ENCODE results near the gene GCNA.
"Not testable (repeated sequence)": the region's sequence is repeated elsewhere in the genome, so short reads cannot be mapped to it uniquely, and the experiment has no call there.

Gene GCNA

GRCh38 chrX:71640002-71640401 is 61.8 kb downstream of the GCNA start:
- H3K4me1 ChIP-seq (ENCODE audit: control insufficient read depth, insufficient read depth, low read length), result no peaks in the 10 kb centered on the region
- no peaks in the 10 kb centered on the region for H3K36me3 ChIP-seq (ENCODE audit: control insufficient read depth, insufficient read depth, low read length)
- H3K9me3 ChIP-seq (ENCODE audit: control insufficient read depth, insufficient read depth, low read depth, low read length), result peaks cover 11% of the 10 kb centered on the region; the same call in 1 of the 2 replicates
- no peak overlapping the region for H3K27ac ChIP-seq (ENCODE audit: low read depth, low read length)
- H3K27me3 ChIP-seq (ENCODE audit: control insufficient read depth, insufficient read depth, low read length), result no peaks in the 10 kb centered on the region
- no peak overlapping the region for H3K9ac ChIP-seq (ENCODE audit: low read length)
- no peak overlapping the region for H3K4me3 ChIP-seq (ENCODE audit: low read depth, low read length)

- H3K36me3 ChIP-seq (ENCODE audit: control insufficient read depth, insufficient read depth, low read length); H3K4me3 ChIP-seq (ENCODE audit: low read depth, low read length); H3K27ac ChIP-seq (ENCODE audit: low read depth, low read length); H3K9me3 ChIP-seq (ENCODE audit: control insufficient read depth, insufficient read depth, low read depth, low read length); H3K9ac ChIP-seq (ENCODE audit: low read length); H3K4me1 ChIP-seq (ENCODE audit: control insufficient read depth, insufficient read depth, low read length); H3K27me3 ChIP-seq (ENCODE audit: control insufficient read depth, insufficient read depth, low read length): not testable (repeated sequence)
These were observed 66.2 kb downstream of the GCNA start for GRCh38 chrX:71644406-71644805.

- H3K36me3 ChIP-seq (ENCODE audit: control insufficient read depth, insufficient read depth, low read length), result no peaks in the 10 kb centered on the region
These were observed 72.2 kb downstream of the GCNA start for GRCh38 chrX:71650333-71650969.

GRCh38 chrX:71652405-71652804 is 74.2 kb downstream of the GCNA start:
- no peaks in the 10 kb centered on the region for H3K27me3 ChIP-seq (ENCODE audit: control insufficient read depth, insufficient read depth, low read length)
- H3K27ac ChIP-seq (ENCODE audit: low read depth, low read length), result no peak overlapping the region
- no peaks in the 10 kb centered on the region for H3K4me1 ChIP-seq (ENCODE audit: control insufficient read depth, insufficient read depth, low read length)
- no peak overlapping the region for H3K4me3 ChIP-seq (ENCODE audit: low read depth, low read length)
- peaks cover 4% of the 10 kb centered on the region; the same call in 1 of the 2 replicates for H3K9me3 ChIP-seq (ENCODE audit: control insufficient read depth, insufficient read depth, low read depth, low read length)
- no peaks in the 10 kb centered on the region for H3K36me3 ChIP-seq (ENCODE audit: control insufficient read depth, insufficient read depth, low read length)
- H3K9ac ChIP-seq (ENCODE audit: low read length), result no peak overlapping the region

More at GRCh38 chrX:71650333-71650969, 72.2 kb downstream of the GCNA start:
- no peaks in the 10 kb centered on the region for H3K4me1 ChIP-seq (ENCODE audit: control insufficient read depth, insufficient read depth, low read length)
- no peak overlapping the region for H3K9ac ChIP-seq (ENCODE audit: low read length)
- peaks cover 4% of the 10 kb centered on the region; the same call in 1 of the 2 replicates for H3K9me3 ChIP-seq (ENCODE audit: control insufficient read depth, insufficient read depth, low read depth, low read length)
- H3K27ac ChIP-seq (ENCODE audit: low read depth, low read length), result no peak overlapping the region
- H3K4me3 ChIP-seq (ENCODE audit: low read depth, low read length), result no peak overlapping the region
- H3K27me3 ChIP-seq (ENCODE audit: control insufficient read depth, insufficient read depth, low read length), result no peaks in the 10 kb centered on the region

GRCh38 chrX:71653344-71653743 is 75.1 kb downstream of the GCNA start:
- H3K4me1 ChIP-seq (ENCODE audit: control insufficient read depth, insufficient read depth, low read length), result no peaks in the 10 kb centered on the region
- no peaks in the 10 kb centered on the region for H3K27me3 ChIP-seq (ENCODE audit: control insufficient read depth, insufficient read depth, low read length)
- no peaks in the 10 kb centered on the region for H3K36me3 ChIP-seq (ENCODE audit: control insufficient read depth, insufficient read depth, low read length)
- peaks cover 7% of the 10 kb centered on the region; the same call in 1 of the 2 replicates for H3K9me3 ChIP-seq (ENCODE audit: control insufficient read depth, insufficient read depth, low read depth, low read length)
- no peak overlapping the region for H3K27ac ChIP-seq (ENCODE audit: low read depth, low read length)
- H3K9ac ChIP-seq (ENCODE audit: low read length), result no peak overlapping the region
- no peak overlapping the region for H3K4me3 ChIP-seq (ENCODE audit: low read depth, low read length)

- H3K9me3 ChIP-seq (ENCODE audit: control insufficient read depth, insufficient read depth, low read depth, low read length), result peaks cover 19% of the 10 kb centered on the region; the same call in 1 of the 2 replicates
- H3K27me3 ChIP-seq (ENCODE audit: control insufficient read depth, insufficient read depth, low read length), result 0 out of 2 replicates have a peak, but pooled peaks cover under 1% of the 10 kb centered on the region
- H3K27ac ChIP-seq (ENCODE audit: low read depth, low read length), result no peak overlapping the region
- H3K9ac ChIP-seq (ENCODE audit: low read length), result no peak overlapping the region
- no peak overlapping the region for H3K4me3 ChIP-seq (ENCODE audit: low read depth, low read length)
- H3K4me1 ChIP-seq (ENCODE audit: control insufficient read depth, insufficient read depth, low read length), result no peaks in the 10 kb centered on the region
- H3K36me3 ChIP-seq (ENCODE audit: control insufficient read depth, insufficient read depth, low read length), result no peaks in the 10 kb centered on the region
These were observed 79.0 kb downstream of the GCNA start for GRCh38 chrX:71657267-71657666.

GRCh38 chrX:71659342-71659741 is 81.1 kb downstream of the GCNA start:
- peaks cover 22% of the 10 kb centered on the region; the same call in 1 of the 2 replicates for H3K9me3 ChIP-seq (ENCODE audit: control insufficient read depth, insufficient read depth, low read depth, low read length)
- no peak overlapping the region for H3K9ac ChIP-seq (ENCODE audit: low read length)
- no peak overlapping the region for H3K27ac ChIP-seq (ENCODE audit: low read depth, low read length)
- no peak overlapping the region for H3K4me3 ChIP-seq (ENCODE audit: low read depth, low read length)
- H3K27me3 ChIP-seq (ENCODE audit: control insufficient read depth, insufficient read depth, low read length), result 0 out of 2 replicates have a peak, but pooled peaks cover 2% of the 10 kb centered on the region
- no peaks in the 10 kb centered on the region for H3K36me3 ChIP-seq (ENCODE audit: control insufficient read depth, insufficient read depth, low read length)
- no peaks in the 10 kb centered on the region for H3K4me1 ChIP-seq (ENCODE audit: control insufficient read depth, insufficient read depth, low read length)

GRCh38 chrX:71659959-71660358 is 81.7 kb downstream of the GCNA start:
- Histone ChIP-seq H3K36me3 (ENCODE audit: control insufficient read depth, insufficient read depth, low read length) (no peaks in the 10 kb centered on the region), H3K27ac (ENCODE audit: low read depth, low read length) (no peak overlapping the region), H3K9me3 (ENCODE audit: control insufficient read depth, insufficient read depth, low read depth, low read length) (peaks cover 22% of the 10 kb centered on the region; the same call in 1 of the 2 replicates), H3K4me3 (ENCODE audit: low read depth, low read length) (no peak overlapping the region), H3K9ac (ENCODE audit: low read length) (no peak overlapping the region), H3K27me3 (ENCODE audit: control insufficient read depth, insufficient read depth, low read length) (0 out of 2 replicates have a peak, but pooled peaks cover 2% of the 10 kb centered on the region), H3K4me1 (ENCODE audit: control insufficient read depth, insufficient read depth, low read length) (no peaks in the 10 kb centered on the region; the same call in 1 of the 2 replicates)

- no peak overlapping the region for H3K27ac ChIP-seq (ENCODE audit: low read depth, low read length)
- H3K9ac ChIP-seq (ENCODE audit: low read length), result no peak overlapping the region
- H3K4me1 ChIP-seq (ENCODE audit: control insufficient read depth, insufficient read depth, low read length), result no peaks in the 10 kb centered on the region; the same call in 1 of the 2 replicates
- peaks cover 22% of the 10 kb centered on the region; the same call in 1 of the 2 replicates for H3K9me3 ChIP-seq (ENCODE audit: control insufficient read depth, insufficient read depth, low read depth, low read length)
- H3K4me3 ChIP-seq (ENCODE audit: low read depth, low read length), result no peak overlapping the region
- no peaks in the 10 kb centered on the region for H3K36me3 ChIP-seq (ENCODE audit: control insufficient read depth, insufficient read depth, low read length)
- 0 out of 2 replicates have a peak, but pooled peaks cover 2% of the 10 kb centered on the region for H3K27me3 ChIP-seq (ENCODE audit: control insufficient read depth, insufficient read depth, low read length)
These were observed 82.6 kb downstream of the GCNA start for GRCh38 chrX:71660562-71661416.

- H3K9ac ChIP-seq (ENCODE audit: low read length), result no peak overlapping the region
- no peaks in the 10 kb centered on the region; the same call in 1 of the 2 replicates for H3K4me1 ChIP-seq (ENCODE audit: control insufficient read depth, insufficient read depth, low read length)
- H3K9me3 ChIP-seq (ENCODE audit: control insufficient read depth, insufficient read depth, low read depth, low read length), result peaks cover 26% of the 10 kb centered on the region; the same call in 1 of the 2 replicates
- H3K36me3 ChIP-seq (ENCODE audit: control insufficient read depth, insufficient read depth, low read length), result no peaks in the 10 kb centered on the region
- no peak overlapping the region for H3K27ac ChIP-seq (ENCODE audit: low read depth, low read length)
- H3K27me3 ChIP-seq (ENCODE audit: control insufficient read depth, insufficient read depth, low read length), result 0 out of 2 replicates have a peak, but pooled peaks cover 2% of the 10 kb centered on the region
- H3K4me3 ChIP-seq (ENCODE audit: low read depth, low read length), result no peak overlapping the region
These were observed 83.7 kb downstream of the GCNA start for GRCh38 chrX:71661919-71662318.

- H3K36me3 ChIP-seq (ENCODE audit: control insufficient read depth, insufficient read depth, low read length); H3K4me3 ChIP-seq (ENCODE audit: low read depth, low read length); H3K27ac ChIP-seq (ENCODE audit: low read depth, low read length); H3K4me1 ChIP-seq (ENCODE audit: control insufficient read depth, insufficient read depth, low read length); H3K9ac ChIP-seq (ENCODE audit: low read length); H3K27me3 ChIP-seq (ENCODE audit: control insufficient read depth, insufficient read depth, low read length): not testable (repeated sequence)
- peaks cover 30% of the 10 kb centered on the region; the same call in 1 of the 2 replicates for H3K9me3 ChIP-seq (ENCODE audit: control insufficient read depth, insufficient read depth, low read depth, low read length)
These were observed 84.4 kb downstream of the GCNA start for GRCh38 chrX:71662654-71663053.
